HFF-Myc (cell line): ENCODE data around the gene FGF19.

Experiments
- DNase-seq: peaks from one replicate; pipeline ENCODE4 v3.0.0-alpha.2; 2011; ENCODE audit warnings: low read depth; ENCODE audit errors: extremely low read depth
- H3K4me3 ChIP-seq: replicated peaks from 2 replicates; pipeline ENCODE4 v1.5.1; 2011; ENCODE audit warnings: low read depth, mild to moderate bottlenecking, control low read depth, low read length
- CTCF ChIP-seq: IDR thresholded peaks from 2 replicates; pipeline ENCODE4 v1.5.1; 2012; ENCODE audit warnings: mild to moderate bottlenecking, low read depth, low read length, control low read depth; ENCODE audit errors: missing control alignments

FGF19 gene

GRCh38 chr11:69671734-69672465 is 31.9 kb downstream of the FGF19 start:
- no peak for TF ChIP-seq CTCF
- H3K4me3 ChIP-seq = no peak overlapping the region
- no peak for DNase-seq

- DNase-seq = peak; percentile 70
- peak; percentile 95 for TF ChIP-seq CTCF
- H3K4me3 ChIP-seq = no peak overlapping the region
Measured at GRCh38 chr11:69670158-69670845, 33.5 kb downstream of the FGF19 start.

- DNase-seq = no peak
- H3K4me3 ChIP-seq = no peak overlapping the region
- no peak for TF ChIP-seq CTCF
Measured at GRCh38 chr11:69669486-69669885, 34.3 kb downstream of the FGF19 start.

GRCh38 chr11:69667619-69668604 is 35.9 kb downstream of the FGF19 start:
- no peak for DNase-seq
- TF ChIP-seq CTCF = no peak
- H3K4me3 ChIP-seq = no peak overlapping the region

- TF ChIP-seq CTCF = no peak
- DNase-seq = no peak
- no peak overlapping the region for H3K4me3 ChIP-seq
Measured at GRCh38 chr11:69666752-69667536, 36.9 kb downstream of the FGF19 start.

GRCh38 chr11:69666261-69666660 is 37.6 kb downstream of the FGF19 start:
- DNase-seq = no peak
- TF ChIP-seq CTCF = no peak
- H3K4me3 ChIP-seq = no peak overlapping the region
